OCI-LY1 (cell line): ENCODE results near the gene ZNF318.
"Not testable (repeated sequence)": the region's sequence is repeated elsewhere in the genome, so short reads cannot be mapped to it uniquely, and the experiment has no call there.

Experiments used
- H2AFZ ChIP-seq: fragments of 200-600 bp; sonication (generic), shearing (Covaris generic); 2 replicates; pipeline ENCODE4 v1.6.0; 2014; ENCODE audit warnings: antibody characterized with exemption, mild to moderate bottlenecking, low read length
- H3F3A ChIP-seq: fragments of 200-600 bp; sonication (generic), shearing (Covaris generic); 2 replicates; pipeline ENCODE4 v1.6.0; 2014; ENCODE audit warnings: mild to moderate bottlenecking, antibody characterized with exemption, low read length, moderate library complexity; ENCODE audit not compliant: insufficient read depth
- H3K27ac ChIP-seq: fragments of 200-600 bp; sonication (generic); 2 replicates; pipeline ENCODE4 v1.5.1; 2014; ENCODE audit warnings: low read length, mixed run types, mild to moderate bottlenecking, low read depth; ENCODE audit not compliant: poor library complexity, severe bottlenecking
- H3K27me3 ChIP-seq: fragments of 200-600 bp; sonication (generic); 2 replicates; pipeline ENCODE4 v1.6.0; 2014; ENCODE audit warnings: antibody characterized with exemption, mild to moderate bottlenecking, low read length, moderate library complexity; ENCODE audit not compliant: insufficient read depth
- H3K36me3 ChIP-seq: fragments of 200-600 bp; sonication (generic); 2 replicates; pipeline ENCODE4 v1.6.1; 2014; ENCODE audit warnings: mild to moderate bottlenecking, antibody characterized with exemption, low read length, moderate library complexity, mixed read lengths; ENCODE audit not compliant: insufficient read depth
- H3K4me1 ChIP-seq: fragments of 200-600 bp; sonication (generic); 2 replicates; pipeline ENCODE4 v1.5.1; 2014; ENCODE audit warnings: mild to moderate bottlenecking, low read length, moderate library complexity; ENCODE audit not compliant: insufficient read depth, severe bottlenecking
- H3K4me2 ChIP-seq: fragments of 200-600 bp; sonication (generic), shearing (Covaris generic); 2 replicates; pipeline ENCODE4 v1.6.1; 2014; ENCODE audit warnings: low read length
- H3K4me3 ChIP-seq: fragments of 200-600 bp; sonication (generic); 2 replicates; pipeline ENCODE4 v1.5.1; 2014; ENCODE audit warnings: low read length, low read depth, mild to moderate bottlenecking, mixed read lengths; ENCODE audit not compliant: poor library complexity, severe bottlenecking
- H3K79me2 ChIP-seq: fragments of 200-600 bp; shearing (Covaris generic); 2 replicates; pipeline ENCODE4 v1.6.1; 2016; ENCODE audit warnings: mixed run types, low read length, mixed read lengths; ENCODE audit not compliant: insufficient read depth
- H3K9ac ChIP-seq: fragments of 200-600 bp; sonication (generic), shearing (Covaris generic); 2 replicates; pipeline ENCODE4 v1.6.1; 2014; ENCODE audit warnings: mild to moderate bottlenecking, low read length, mixed read lengths
- H3K9me2 ChIP-seq: fragments of 200-600 bp; sonication (generic), shearing (Covaris generic); 2 replicates; pipeline ENCODE4 v1.6.1; 2014; ENCODE audit warnings: low read depth, mild to moderate bottlenecking, low read length, mixed read lengths
- H3K9me3 ChIP-seq: fragments of 200-600 bp; shearing (Covaris generic); 2 replicates; pipeline ENCODE4 v1.6.1; 2014; ENCODE audit warnings: low read length, mixed read lengths
- H4K20me1 ChIP-seq: fragments of 200-600 bp; sonication (generic), shearing (Covaris generic); 2 replicates; pipeline ENCODE4 v1.6.0; 2016; ENCODE audit warnings: mild to moderate bottlenecking, low read length; ENCODE audit not compliant: insufficient read depth
- EZH2 ChIP-seq: fragments of 200-600 bp; sonication (generic), shearing (Covaris generic); IDR thresholded peaks from 2 replicates; pipeline ENCODE4 v1.8.0; 2017; ENCODE audit warnings: borderline replicate concordance, mixed run types, mild to moderate bottlenecking, antibody characterized with exemption, low read length, moderate library complexity, mixed read lengths
- TF ChIP-seq, protein P1 (sequence below): fragments of 200-600 bp; sonication (generic), shearing (Covaris generic); IDR thresholded peaks from 2 replicates; pipeline ENCODE4 v1.5.1; 2017; ENCODE audit warnings: mild to moderate bottlenecking, antibody characterized with exemption, low read length, moderate library complexity, mixed read lengths

ZNF318 gene

GRCh38 chr6:43389730-43390295 lies 20.4 kb upstream of the ZNF318 start:
- Histone ChIP-seq H3K4me1 (peaks cover 26% of the 10 kb centered on the region), H2AFZ (no peak overlapping the region), H3K79me2 (no peaks in the 10 kb centered on the region), H3K9ac (no peak overlapping the region), H3K27ac (no peak overlapping the region), H3F3A (no peaks in the 10 kb centered on the region), H3K9me2 (no peaks in the 10 kb centered on the region), H3K9me3 (no peaks in the 10 kb centered on the region), H3K4me2 (no peak overlapping the region), H3K36me3 (no peaks in the 10 kb centered on the region), H3K4me3 (no peak overlapping the region), H3K27me3 (no peaks in the 10 kb centered on the region), H4K20me1 (no peaks in the 10 kb centered on the region)
- TF ChIP-seq, protein P1, sequence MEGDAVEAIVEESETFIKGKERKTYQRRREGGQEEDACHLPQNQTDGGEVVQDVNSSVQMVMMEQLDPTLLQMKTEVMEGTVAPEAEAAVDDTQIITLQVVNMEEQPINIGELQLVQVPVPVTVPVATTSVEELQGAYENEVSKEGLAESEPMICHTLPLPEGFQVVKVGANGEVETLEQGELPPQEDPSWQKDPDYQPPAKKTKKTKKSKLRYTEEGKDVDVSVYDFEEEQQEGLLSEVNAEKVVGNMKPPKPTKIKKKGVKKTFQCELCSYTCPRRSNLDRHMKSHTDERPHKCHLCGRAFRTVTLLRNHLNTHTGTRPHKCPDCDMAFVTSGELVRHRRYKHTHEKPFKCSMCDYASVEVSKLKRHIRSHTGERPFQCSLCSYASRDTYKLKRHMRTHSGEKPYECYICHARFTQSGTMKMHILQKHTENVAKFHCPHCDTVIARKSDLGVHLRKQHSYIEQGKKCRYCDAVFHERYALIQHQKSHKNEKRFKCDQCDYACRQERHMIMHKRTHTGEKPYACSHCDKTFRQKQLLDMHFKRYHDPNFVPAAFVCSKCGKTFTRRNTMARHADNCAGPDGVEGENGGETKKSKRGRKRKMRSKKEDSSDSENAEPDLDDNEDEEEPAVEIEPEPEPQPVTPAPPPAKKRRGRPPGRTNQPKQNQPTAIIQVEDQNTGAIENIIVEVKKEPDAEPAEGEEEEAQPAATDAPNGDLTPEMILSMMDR: no peak
- no peak for TF ChIP-seq EZH2

DNA sequence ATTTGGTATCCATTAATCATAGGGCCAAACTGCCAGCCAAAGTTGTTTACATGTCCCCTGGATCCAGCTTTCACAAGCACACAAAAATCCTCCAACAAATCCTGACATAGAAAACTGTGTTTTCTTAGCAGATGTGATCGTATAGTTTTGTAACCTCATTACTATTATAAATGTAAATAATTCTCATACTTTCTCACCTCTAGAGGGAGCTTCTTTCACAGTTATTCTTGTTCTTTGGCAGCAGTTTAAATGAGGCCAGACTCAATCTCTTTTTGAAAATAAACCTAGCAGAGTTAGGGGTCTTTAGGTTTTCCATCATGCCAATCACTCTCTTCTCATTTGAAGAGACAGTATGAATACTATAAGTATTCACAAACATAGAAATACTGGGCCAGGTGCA lies 17.0 kb upstream of the ZNF318 start:
- Histone ChIP-seq H3K9ac (no peak overlapping the region), H4K20me1 (no peaks in the 10 kb centered on the region), H2AFZ (no peak overlapping the region), H3F3A (no peaks in the 10 kb centered on the region), H3K27ac (peak overlapping the region; percentile 18), H3K9me3 (no peaks in the 10 kb centered on the region), H3K79me2 (no peaks in the 10 kb centered on the region), H3K4me3 (no peak overlapping the region), H3K4me2 (no peak overlapping the region), H3K4me1 (peaks cover 37% of the 10 kb centered on the region), H3K36me3 (no peaks in the 10 kb centered on the region), H3K27me3 (no peaks in the 10 kb centered on the region), H3K9me2 (no peaks in the 10 kb centered on the region)
- TF ChIP-seq, protein P1: 0 out of 2 replicates have a peak, but pooled peaks have one; percentile 22
- TF ChIP-seq EZH2: no peak

GRCh38 chr6:43383021-43383667 lies 13.7 kb upstream of the ZNF318 start:
- Histone ChIP-seq H3K79me2 (no peaks in the 10 kb centered on the region), H3K4me1 (peaks cover 58% of the 10 kb centered on the region), H3K4me2 (peak overlapping the region; percentile 42), H2AFZ (no peak overlapping the region), H3K4me3 (peak overlapping the region; percentile 18), H3K36me3 (no peaks in the 10 kb centered on the region), H3K9me2 (no peaks in the 10 kb centered on the region), H3K9me3 (no peaks in the 10 kb centered on the region), H3K9ac (no peak overlapping the region), H3F3A (no peaks in the 10 kb centered on the region), H4K20me1 (no peaks in the 10 kb centered on the region), H3K27me3 (no peaks in the 10 kb centered on the region), H3K27ac (peak overlapping the region; percentile 88)
- TF ChIP-seq, protein P1: no peak
- no peak for TF ChIP-seq EZH2

DNA sequence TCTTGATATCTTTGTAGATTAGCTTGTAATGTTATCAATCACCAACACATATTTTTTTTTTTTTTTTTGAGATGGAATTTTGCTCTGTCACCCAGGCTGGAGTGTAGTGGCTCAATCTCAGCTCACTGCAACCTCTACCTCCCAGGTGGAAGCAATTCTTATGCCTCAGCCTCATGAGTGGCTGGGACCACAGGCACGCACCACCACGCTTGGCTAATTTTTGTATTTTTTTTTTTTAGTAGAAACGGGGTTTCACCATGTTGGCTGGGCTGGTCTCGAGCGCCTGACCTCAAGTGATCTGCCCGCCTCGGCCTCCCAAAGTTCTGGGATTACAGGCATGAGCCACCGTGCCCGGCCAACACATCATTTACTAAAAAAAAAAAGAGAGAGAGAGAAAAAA lies 11.4 kb upstream of the ZNF318 start:
- H3K27me3 ChIP-seq, H3K4me2 ChIP-seq, H3F3A ChIP-seq, H3K79me2 ChIP-seq, H4K20me1 ChIP-seq, H3K9ac ChIP-seq, H3K9me2 ChIP-seq, H3K9me3 ChIP-seq, H3K27ac ChIP-seq, H3K36me3 ChIP-seq, H2AFZ ChIP-seq, H3K4me3 ChIP-seq: not testable (repeated sequence)
- peaks cover 58% of the 10 kb centered on the region for H3K4me1 ChIP-seq
